Endothelial cell of umbilical vein (primary cell): Measurements from ENCODE around the gene GPBAR1. TPM values are rescaled to one million over a fixed set of nuclear protein-coding genes. Genes with fewer than 3 reads are reported as not detected.
A peak's percentile ranks its signal among the peaks of the same experiment; 100 is the strongest.
"Not testable (repeated sequence)": the region's sequence is repeated elsewhere in the genome, so short reads cannot be mapped to it uniquely, and the experiment has no call there.

Experiments used
- BruUV-seq: library from RNA; stranded (reverse); fragments of 400-500 nt; replicated peaks from 2 replicates; lab custom pipeline; 2021; lab: Mats Ljungman, UMichigan
- CTCF ChIA-PET: fragments of 300-600, 350-600 bp; sonication (Branson Sonifier 250); formaldehyde crosslinking; loops from one replicate; lab custom pipeline; 2021; ENCODE audit warnings: antibody characterized with exemption, inconsistent platforms; lab: Charles Lee
- POLR2A ChIA-PET: fragments of 300-600, 350-600 bp; sonication (Branson Sonifier 250); formaldehyde crosslinking; loops from one replicate; lab custom pipeline; 2021; ENCODE audit warnings: antibody characterized with exemption, inconsistent platforms; lab: Charles Lee
- DNase-seq: peaks from one replicate; pipeline ENCODE4 v3.0.0-alpha.2; 2011; ENCODE audit warnings: low read depth, low spot score
- FAIRE-seq: peaks from 2 replicates; lab custom pipeline; 2011; peaks lifted over from hg19 to GRCh38; lab: Jason Lieb, UNC
- H2AFZ ChIP-seq: 2 replicates; pipeline ENCODE4 v1.6.0; 2012; ENCODE audit warnings: low read depth, low read length, control low read depth, inconsistent platforms
- H3K27ac ChIP-seq: 2 replicates; pipeline ENCODE4 v1.5.1; 2011; ENCODE audit warnings: low read depth, mild to moderate bottlenecking, control low read depth, low read length, moderate library complexity; ENCODE audit not compliant: insufficient read depth
- H3K27me3 ChIP-seq, 2 experiments: 2 replicates each; pipeline versions ENCODE4 v1.6.0 to v1.6.1; 2011; ENCODE audit warnings: low read length in 2 of 2, mixed read lengths in 1 of 2; ENCODE audit not compliant: control insufficient read depth in 2 of 2, insufficient read depth in 2 of 2
- H3K36me3 ChIP-seq, 2 experiments: 2 replicates in 1 of 2; 3 replicates in 1 of 2; pipeline ENCODE4 v1.5.1; 2011; ENCODE audit warnings: low read length in 2 of 2, mild to moderate bottlenecking in 1 of 2, moderate library complexity in 1 of 2; ENCODE audit not compliant: control insufficient read depth in 2 of 2, insufficient read depth in 2 of 2; ENCODE audit errors: extremely low read depth in 1 of 2
- H3K4me1 ChIP-seq: 3 replicates; pipeline ENCODE4 v1.5.1; 2011; ENCODE audit warnings: mild to moderate bottlenecking, low read length; ENCODE audit not compliant: control insufficient read depth, insufficient read depth; ENCODE audit errors: extremely low read depth
- H3K4me2 ChIP-seq: 2 replicates; pipeline ENCODE4 v1.6.1; 2011; ENCODE audit warnings: low read length, control low read depth, mixed read lengths; ENCODE audit not compliant: insufficient read depth
- H3K4me3 ChIP-seq, 3 experiments: fragments of 200-600 bp in 1 of 3; sonication (generic), shearing (Covaris generic) in 1 of 3; replicated peaks in 1 of 3; 2 replicates each; pipeline ENCODE4 v1.5.1; 2011 to 2016; ENCODE audit warnings: control low read depth in 3 of 3, low read length in 3 of 3, mild to moderate bottlenecking in 2 of 3, inconsistent platforms in 1 of 3, low read depth in 1 of 3, moderate library complexity in 1 of 3; ENCODE audit not compliant: insufficient read depth in 1 of 3
- H3K79me2 ChIP-seq: 2 replicates; pipeline ENCODE4 v1.6.0; 2012; ENCODE audit warnings: low read length, inconsistent platforms; ENCODE audit not compliant: control insufficient read depth, insufficient read depth
- H3K9ac ChIP-seq: replicated peaks from 2 replicates; pipeline ENCODE3; 2011; ENCODE audit warnings: low read length, control low read depth; ENCODE audit not compliant: insufficient read depth; ENCODE audit errors: extremely low read depth
- H3K9me1 ChIP-seq: replicated peaks from 3 replicates; pipeline ENCODE4 v1.6.0; 2011; ENCODE audit warnings: mild to moderate bottlenecking, low read length; ENCODE audit not compliant: control insufficient read depth, insufficient read depth; ENCODE audit errors: extremely low read depth
- H3K9me3 ChIP-seq: replicated peaks from 2 replicates; pipeline ENCODE4 v1.5.1; 2012; ENCODE audit warnings: low read length, inconsistent platforms; ENCODE audit not compliant: control insufficient read depth, insufficient read depth
- H4K20me1 ChIP-seq: replicated peaks from 2 replicates; pipeline ENCODE3; 2011; ENCODE audit warnings: mild to moderate bottlenecking, low read length; ENCODE audit not compliant: control insufficient read depth, insufficient read depth; ENCODE audit errors: extremely low read depth
- CTCF ChIP-seq, 2 donors: IDR thresholded peaks; 1 replicate in 1 of 2; 2 replicates in 1 of 2; pipeline ENCODE4 v1.5.1; 2011; ENCODE audit warnings: low read length in 2 of 2, mild to moderate bottlenecking in 2 of 2, moderate library complexity in 2 of 2, control low read depth in 1 of 2, inconsistent platforms in 1 of 2, low read depth in 1 of 2; ENCODE audit not compliant: insufficient read depth in 1 of 2; ENCODE audit errors: extremely low read depth in 1 of 2
- EZH2 ChIP-seq: IDR thresholded peaks from 2 replicates; pipeline ENCODE4 v1.6.1; 2012; ENCODE audit warnings: borderline replicate concordance, low read depth, mild to moderate bottlenecking, moderate library complexity, low read length, inconsistent platforms; ENCODE audit not compliant: severe bottlenecking
- FOS ChIP-seq: IDR thresholded peaks from 2 replicates; pipeline ENCODE4 v1.6.1; 2011; ENCODE audit warnings: mild to moderate bottlenecking, low read length, moderate library complexity, borderline replicate concordance; ENCODE audit not compliant: insufficient read depth
- GATA2 ChIP-seq: IDR thresholded peaks from 2 replicates; pipeline ENCODE4 v1.7.0; 2011; ENCODE audit warnings: low read depth, mild to moderate bottlenecking, moderate library complexity, mixed read lengths, low read length; ENCODE audit not compliant: insufficient read length, insufficient read depth
- JUN ChIP-seq: IDR thresholded peaks from 2 replicates; pipeline ENCODE4 v1.6.1; 2011; ENCODE audit warnings: borderline replicate concordance, low read depth; ENCODE audit not compliant: insufficient read length, insufficient read depth
- MAX ChIP-seq: IDR thresholded peaks from 2 replicates; pipeline ENCODE4 v1.6.1; 2011; ENCODE audit not compliant: insufficient read depth, insufficient read length
- MYC ChIP-seq: IDR thresholded peaks from one replicate; pipeline ENCODE4 v1.6.1; 2011; ENCODE audit warnings: mild to moderate bottlenecking, low read depth, low read length
- POLR2A ChIP-seq: IDR thresholded peaks from 2 replicates; pipeline ENCODE4 v1.6.1; 2012; ENCODE audit warnings: low read depth, mild to moderate bottlenecking, control low read depth, low read length
- POLR2AphosphoS5 ChIP-seq: IDR thresholded peaks from 2 replicates; pipeline ENCODE4 v1.6.1; 2012; ENCODE audit warnings: low read depth, mild to moderate bottlenecking, control low read depth, low read length, moderate library complexity; ENCODE audit not compliant: insufficient read depth
- dilution Hi-C: fragments of 300-500 bp; cut with MboI; formaldehyde crosslinking; loops from one replicate; pipeline ENCODE4 v1.15.0; 2019; ENCODE audit warnings: low sequenced_read_pairs; ENCODE audit not compliant: extremely low pct_ligation_motif_present
- intact Hi-C: fragments of 100-400 bp; cut with micrococcal nuclease; formaldehyde crosslinking; loops from one replicate; pipeline ENCODE4 v1.10.0; 2022
- polyA plus RNA-seq, 4 experiments: library from polyadenylated mRNA; depleted of rRNA in 3 of 4; stranded (reverse) in 3 of 4; unstranded in 1 of 4; fragments of >200 nt; gene quantifications; 2 replicates each; pipeline versions ENCODE4 v1.2.1 to v1.2.3, GENCODE V29; 2011 to 2012; ENCODE audit warnings: missing spikeins in 1 of 4
- total RNA-seq: library from RNA; stranded (reverse); gene quantifications from 2 replicates; pipeline ENCODE4 v1.2.3, GENCODE V29; 2021

The GPBAR1 gene
- total and polyA plus RNA-seq, 2 donors (not counting 3 experiments of a cell fraction or from before 2014, with no cell fraction given) = 0.14 to 0.75 TPM

- FAIRE-seq, intact Hi-C loops, H3K27me3 ChIP-seq, H4K20me1 ChIP-seq, H3K9me1 ChIP-seq, H3K9ac ChIP-seq, DNase-seq, H3K4me3 ChIP-seq, BruUV-seq, H3K27ac ChIP-seq, POLR2A ChIA-PET, H3K4me2 ChIP-seq, dilution Hi-C loops, H3K36me3 ChIP-seq, H3K9me3 ChIP-seq, H3K79me2 ChIP-seq, H3K4me1 ChIP-seq: not testable (repeated sequence)
- peak overlapping the region; percentile 65 for H2AFZ ChIP-seq
- CTCF ChIA-PET = interaction anchor here (1.0 to 1.2 kb wide), 2 partner anchors 10 to 31 kb away, joined by 3 read pairs; no protein-coding TSS in a partner anchor
Measured at GRCh38 chr2:218311541-218312266, 50.9 kb downstream of the GPBAR1 start.

- intact Hi-C loops = no loop called here
- ChIA-PET CTCF (interaction anchor here (1.0 to 1.2 kb wide), 2 partner anchors 11 to 30 kb away, joined by 3 read pairs; no protein-coding TSS in a partner anchor), POLR2A (no interaction called here)
- Histone ChIP-seq H3K9ac (no peak overlapping the region), H3K27me3 (no peaks in the 10 kb centered on the region), H3K27ac (no peak overlapping the region), H3K79me2 (no peaks in the 10 kb centered on the region), H3K4me1 (peaks cover 13% of the 10 kb centered on the region), H3K36me3 (no peaks in the 10 kb centered on the region), H3K4me3 (no peak overlapping the region), H2AFZ (no peak overlapping the region), H3K9me3 (no peaks in the 10 kb centered on the region), H3K9me1 (no peaks in the 10 kb centered on the region), H4K20me1 (no peaks in the 10 kb centered on the region), H3K4me2 (no peak overlapping the region)
- DNase-seq (no peak), FAIRE-seq (no peak)
- dilution Hi-C loops = no loop called here
- no TSS peak for BruUV-seq
- no peak for TF ChIP-seq POLR2AphosphoS5
- TF ChIP-seq JUN = no peak
- TF ChIP-seq CTCF (IDR thresholded peaks at IDR 0.05; ENCODE audit: extremely low read depth in 1 of 2, insufficient read depth in 1 of 2, low read depth in 1 of 2, low read length in 2 of 2) = no peak
- TF ChIP-seq POLR2A = no peak
- TF ChIP-seq MYC = no peak
- no peak for TF ChIP-seq GATA2
- no peak for TF ChIP-seq MAX
- TF ChIP-seq EZH2 = no peak
- TF ChIP-seq FOS = no peak
Measured at GRCh38 chr2:218312267-218312756, 51.5 kb downstream of the GPBAR1 start.
